Measurements from ENCODE around the gene MYG1.

The MYG1 gene

GRCh38 chr12:53320352-53321195, 21.1 kb downstream of the MYG1 start:
- no peak for TF ChIP-seq CTCF (conservative IDR thresholded peaks at IDR 0.05; ENCODE audit: low read depth, low read length)
- peak overlapping the region; percentile 97 for H3K4me3 ChIP-seq (ENCODE audit: low read length)
- no peak for DNase-seq (ENCODE audit: low read depth)

DNA sequence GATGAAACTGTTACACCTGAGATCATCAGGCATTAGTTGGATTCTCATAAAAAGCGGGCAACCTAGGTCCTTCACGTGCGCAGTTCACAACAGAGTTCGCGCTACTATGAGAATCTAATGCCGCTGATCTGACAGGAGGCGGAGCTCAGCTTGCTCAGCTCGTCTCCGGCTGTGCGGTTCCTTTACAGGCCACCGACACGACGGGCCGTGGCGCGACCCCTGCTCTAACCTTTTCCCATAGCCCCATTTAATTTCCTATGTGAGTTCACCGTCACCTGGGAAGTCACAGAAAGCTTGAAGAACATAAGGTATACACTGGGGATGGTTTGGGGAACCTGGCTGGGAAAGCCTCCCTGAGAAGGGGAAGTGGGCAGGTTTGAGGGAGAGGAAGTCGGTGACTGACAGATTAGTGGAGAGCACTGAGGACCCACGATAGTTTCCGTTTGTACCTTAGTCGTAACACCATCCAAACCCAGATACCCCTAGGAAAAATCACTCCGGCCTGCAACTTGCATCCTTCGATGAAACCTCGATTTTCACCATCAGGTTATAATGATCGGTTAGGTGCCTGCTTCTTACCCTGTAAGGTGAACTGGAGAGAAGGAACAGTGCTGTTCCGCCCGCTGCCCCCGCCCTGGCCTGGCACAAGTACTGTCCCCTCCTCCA, 24.8 kb downstream of the MYG1 start:
- DNase-seq (ENCODE audit: low read depth), result no peak
- peak; percentile 1 for TF ChIP-seq CTCF (conservative IDR thresholded peaks at IDR 0.05; ENCODE audit: low read depth, low read length)
- H3K4me3 ChIP-seq (ENCODE audit: low read length), result peak overlapping the region; percentile 49

- peak; percentile 63 for TF ChIP-seq CTCF (conservative IDR thresholded peaks at IDR 0.05; ENCODE audit: low read depth, low read length)
- DNase-seq (ENCODE audit: low read depth), result no peak
- peak overlapping the region; percentile 49 for H3K4me3 ChIP-seq (ENCODE audit: low read length)
These were observed 25.4 kb downstream of the MYG1 start for GRCh38 chr12:53324779-53325510.

GRCh38 chr12:53325511-53326061, 26.1 kb downstream of the MYG1 start:
- no peak for TF ChIP-seq CTCF (conservative IDR thresholded peaks at IDR 0.05; ENCODE audit: low read depth, low read length)
- H3K4me3 ChIP-seq (ENCODE audit: low read length), result peak overlapping the region; percentile 49
- no peak for DNase-seq (ENCODE audit: low read depth)

- no peak for TF ChIP-seq CTCF (conservative IDR thresholded peaks at IDR 0.05; ENCODE audit: low read depth, low read length)
- no peak for DNase-seq (ENCODE audit: low read depth)
- H3K4me3 ChIP-seq (ENCODE audit: low read length), result no peak overlapping the region
These were observed 27.1 kb downstream of the MYG1 start for GRCh38 chr12:53326460-53327185.

- peak; percentile 42 for TF ChIP-seq CTCF (conservative IDR thresholded peaks at IDR 0.05; ENCODE audit: low read depth, low read length)
- H3K4me3 ChIP-seq (ENCODE audit: low read length), result no peak overlapping the region
- DNase-seq (ENCODE audit: low read depth), result no peak
These were observed 28.0 kb downstream of the MYG1 start for GRCh38 chr12:53327435-53328042.

All from retinal pigment epithelial cell (primary cell).